Ecto neural progenitor cell (in vitro differentiated cells): ENCODE measurements around the gene MICALL2.
A peak's percentile ranks its signal among the peaks of the same experiment; 100 is the strongest.

Experiments
- DNase-seq: peaks from one replicate; pipeline ENCODE4 v3.0.0-alpha.2; 2018; ENCODE audit warnings: low spot score

MICALL2 gene

DNA sequence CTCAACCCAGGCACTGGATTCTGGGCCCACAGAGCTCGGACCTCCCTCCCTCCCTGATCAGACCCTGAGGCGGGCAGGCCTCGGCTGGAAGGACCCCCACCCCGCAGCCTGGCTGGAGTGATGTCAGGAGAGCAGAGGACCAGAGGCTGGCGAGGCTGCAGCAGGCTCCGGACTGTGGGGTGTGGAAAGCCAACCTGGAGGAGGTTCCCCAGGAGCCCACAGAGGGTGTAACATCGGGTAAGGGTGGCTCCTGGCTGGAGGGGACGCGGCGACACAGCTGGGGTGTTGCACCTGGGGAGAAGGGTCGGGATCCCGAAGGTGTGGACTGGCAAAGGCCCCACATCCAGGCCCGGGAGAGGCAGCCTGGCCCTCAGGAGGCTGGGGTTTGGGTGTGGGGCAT is 8.9 kb upstream of the MICALL2 start:
- no peak for DNase-seq

DNA sequence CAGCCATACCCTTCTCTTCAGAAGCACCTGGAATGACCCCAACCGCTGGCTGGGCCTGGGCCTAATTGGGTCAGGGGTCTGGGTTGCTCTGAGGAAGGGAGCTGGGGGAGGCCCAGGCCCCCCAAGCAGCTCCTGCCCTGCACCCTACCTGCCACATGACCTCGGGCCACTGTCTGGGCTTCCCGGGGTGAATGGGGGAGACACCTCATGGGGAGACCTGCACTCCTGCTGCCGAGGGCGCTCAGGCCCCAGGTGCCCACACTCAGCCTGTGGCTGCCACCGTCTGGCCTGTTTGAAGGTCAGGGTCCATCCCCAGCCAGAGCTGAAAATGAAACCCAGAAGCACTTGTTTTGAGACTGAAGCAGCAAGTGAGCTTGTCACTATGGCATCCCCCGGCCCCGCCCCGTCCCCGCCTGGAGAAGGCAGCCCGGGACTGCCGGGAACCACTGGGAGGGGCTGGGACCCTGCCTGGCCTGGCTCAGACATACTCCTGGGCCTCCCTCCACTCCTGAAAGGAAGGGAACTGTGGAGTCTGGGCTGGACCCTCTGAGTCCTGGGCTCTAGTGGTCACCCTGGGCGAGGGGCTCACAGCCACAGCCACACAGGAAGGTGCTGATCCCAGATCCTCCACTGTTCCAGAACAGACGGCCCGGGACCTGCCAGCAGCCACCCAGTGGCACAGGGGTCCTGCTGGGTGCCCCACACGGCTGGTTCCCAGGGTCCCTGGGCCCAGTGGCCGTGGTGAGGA is 7.4 kb upstream of the MICALL2 start:
- no peak for DNase-seq

DNA sequence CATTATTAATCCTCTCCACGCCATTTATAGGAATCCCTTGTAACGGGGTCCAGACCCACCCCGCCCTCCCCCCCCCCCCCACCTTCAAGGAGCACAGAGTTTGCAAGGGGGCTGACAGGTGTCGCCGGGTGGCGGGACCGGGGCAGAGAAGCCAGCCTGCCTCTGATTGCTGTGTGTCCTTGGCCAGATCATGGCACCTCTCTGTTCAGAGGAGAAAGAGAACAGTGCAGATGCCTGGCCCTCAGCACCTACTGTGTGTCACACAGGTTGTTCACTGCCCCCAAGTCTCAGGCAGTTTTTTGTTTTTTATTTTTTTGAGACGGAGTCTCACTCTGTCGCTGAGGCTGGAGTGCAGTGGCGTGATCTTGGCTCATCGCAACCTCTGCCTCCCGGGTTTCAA is 5.4 kb upstream of the MICALL2 start:
- no peak for DNase-seq

DNA sequence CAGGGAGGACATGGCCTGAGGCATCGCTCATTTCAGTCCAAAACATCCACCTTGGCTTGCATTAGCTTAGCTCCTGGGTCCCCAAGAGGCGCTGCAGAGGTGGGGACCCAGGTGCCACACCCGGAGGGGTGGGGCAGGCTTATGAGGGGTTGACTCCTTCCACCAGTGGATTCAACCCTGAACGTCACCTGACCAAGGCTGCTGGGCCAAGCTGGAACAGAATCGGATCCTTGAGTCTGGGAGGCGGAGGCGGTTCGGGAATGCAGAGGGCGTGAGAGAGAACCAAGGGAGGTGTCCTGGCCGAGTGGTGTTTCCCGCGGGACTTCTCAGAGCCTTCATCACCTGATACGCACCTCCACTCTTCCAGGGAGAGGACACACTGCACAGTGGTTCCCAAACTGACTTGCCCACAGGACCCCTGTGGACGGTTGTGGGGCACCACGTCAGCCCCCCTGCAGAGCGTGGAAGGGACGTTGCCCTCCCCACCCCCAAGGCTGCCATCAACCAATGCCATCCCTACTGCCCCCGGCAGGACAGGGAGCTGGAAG is 4.5 kb upstream of the MICALL2 start:
- DNase-seq = no peak

DNA sequence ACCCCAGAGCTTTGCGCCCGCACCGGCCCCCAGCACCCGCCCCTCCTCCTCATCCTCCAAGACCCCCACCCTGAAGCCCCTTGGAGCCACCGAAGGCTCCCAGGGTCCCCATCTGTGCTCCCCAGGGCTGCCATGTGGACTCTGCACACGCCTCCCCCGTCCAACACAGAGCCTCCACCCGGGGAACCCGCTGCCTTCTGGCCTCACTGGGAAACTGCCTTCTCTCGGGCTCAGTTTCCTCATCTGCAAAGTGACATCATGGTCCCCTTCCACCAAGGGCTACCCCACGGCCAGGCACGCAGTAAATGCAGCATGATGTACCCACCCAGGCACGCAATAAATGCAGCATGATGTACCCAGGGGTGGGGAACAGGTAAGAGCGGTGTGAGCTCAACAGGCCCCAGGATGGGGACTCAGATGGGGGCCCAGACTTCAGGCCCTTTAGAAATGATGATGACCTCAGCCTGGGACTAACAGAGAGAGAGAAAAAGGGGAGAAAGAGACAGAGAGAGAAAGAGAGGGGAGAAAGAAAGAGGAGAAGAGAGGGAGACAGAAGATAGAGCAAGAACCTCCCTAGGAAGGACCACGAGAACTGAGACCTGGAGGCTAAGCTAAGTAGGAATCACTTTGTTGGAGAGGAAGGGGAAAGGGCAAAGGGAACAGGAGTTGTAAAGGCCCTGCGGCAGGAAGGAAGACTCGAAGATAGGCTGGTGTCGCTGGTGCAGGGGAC is 2.5 kb upstream of the MICALL2 start:
- DNase-seq = no peak

DNA sequence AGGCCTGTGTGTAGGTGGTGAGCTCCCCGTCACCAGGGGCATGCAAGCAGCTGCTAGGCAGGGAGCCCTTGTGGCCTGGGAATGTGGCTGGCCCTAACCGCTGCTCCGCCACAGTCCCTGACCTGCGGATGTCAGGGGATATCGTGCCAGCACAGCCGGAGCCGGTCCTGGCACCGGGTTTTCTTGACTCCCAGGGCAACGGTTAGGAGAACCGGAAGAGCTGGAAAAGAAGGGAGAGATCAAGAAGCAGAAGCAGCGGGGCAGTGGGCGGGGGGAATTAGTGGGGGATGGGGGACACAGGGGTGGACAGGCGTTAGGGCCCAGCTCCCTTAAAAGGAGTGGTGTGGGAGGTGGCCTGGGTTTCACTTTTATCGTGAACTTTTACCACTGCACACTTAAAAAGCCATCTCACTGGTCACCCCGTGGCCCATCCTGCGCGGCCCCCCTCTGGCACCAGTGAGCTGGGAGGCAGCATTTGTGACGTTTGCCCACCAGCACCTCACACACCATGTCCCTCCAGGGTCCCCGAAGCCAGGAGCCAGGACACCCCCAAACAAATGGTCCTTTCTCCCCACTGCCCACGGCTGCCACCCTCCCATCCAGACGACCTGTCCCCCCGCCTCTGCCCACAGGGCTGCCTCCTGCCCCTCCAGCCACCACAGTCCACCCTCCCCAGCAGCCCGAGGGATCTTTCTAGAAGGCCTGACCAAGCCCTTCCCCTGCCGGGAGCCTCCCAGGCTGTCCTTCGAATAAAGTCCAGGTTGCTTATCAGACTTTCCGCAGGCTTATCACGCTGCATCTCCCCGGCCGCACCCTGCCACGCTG is 1.8 kb upstream of the MICALL2 start:
- DNase-seq = no peak

DNA sequence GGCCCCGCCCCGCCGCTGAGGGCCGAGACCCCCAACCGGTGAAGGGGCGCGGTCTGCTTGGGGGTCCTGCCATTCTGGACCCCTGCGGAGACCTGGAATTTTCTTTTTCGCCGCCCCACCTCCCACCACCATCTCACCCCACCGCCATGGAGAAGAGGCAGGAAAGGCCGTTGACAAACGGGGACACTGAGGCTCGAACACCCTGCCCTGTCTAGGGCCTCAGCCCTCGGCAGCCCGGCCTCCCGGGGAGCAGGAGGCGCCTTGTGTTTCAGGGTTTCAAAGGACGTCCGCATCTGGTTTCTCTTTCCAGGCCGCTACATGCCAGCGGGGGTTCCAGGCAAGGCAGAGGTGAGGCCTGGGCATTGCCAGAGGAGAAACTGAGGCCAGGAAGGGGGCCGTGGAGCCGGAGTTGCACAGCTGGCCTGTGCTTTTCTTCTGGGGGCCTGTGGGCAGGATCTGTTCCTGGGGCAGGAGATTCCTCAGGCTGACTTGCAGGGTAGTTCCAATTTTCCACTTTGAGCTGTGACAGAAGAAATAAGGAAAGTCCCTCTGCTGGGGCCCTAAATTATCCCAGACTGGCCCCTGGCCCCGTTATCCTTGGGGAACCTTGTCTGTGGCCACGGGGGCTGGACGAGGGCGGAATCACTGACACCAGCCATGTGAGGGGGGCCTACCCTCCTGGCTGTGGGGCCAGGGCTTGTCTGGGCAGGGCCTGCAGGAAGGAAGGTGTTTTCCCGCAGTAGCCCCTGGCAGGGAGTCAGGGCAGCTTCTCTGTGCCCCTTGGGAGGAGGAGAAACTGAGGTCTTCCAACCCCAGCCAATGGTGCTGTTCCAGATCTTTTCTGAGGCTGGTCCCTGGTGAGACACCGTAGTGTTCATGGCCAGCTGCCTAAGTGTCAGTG is 900 bp upstream of the MICALL2 start:
- DNase-seq = no peak

DNA sequence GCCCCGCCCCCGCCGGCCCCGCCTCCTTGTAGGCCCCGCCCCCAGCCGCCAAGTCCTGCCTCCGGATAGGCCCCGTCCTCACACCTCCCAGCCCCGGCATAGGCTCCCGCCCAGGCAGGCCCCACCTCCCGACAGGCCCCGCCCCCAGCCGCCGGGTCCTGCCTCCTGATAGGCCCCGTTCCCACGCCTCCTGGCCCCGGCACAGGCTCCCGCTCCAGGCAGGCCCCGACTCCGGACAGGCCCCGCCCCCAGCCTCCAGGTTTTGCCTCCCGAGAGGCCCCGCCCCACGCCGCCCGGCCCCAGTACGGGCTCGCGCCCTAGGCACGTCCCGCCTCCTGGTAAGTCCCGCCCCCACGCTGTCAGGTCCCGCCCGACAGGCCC is 232 bp upstream of the MICALL2 start:
- peak; percentile 100 for DNase-seq

DNA sequence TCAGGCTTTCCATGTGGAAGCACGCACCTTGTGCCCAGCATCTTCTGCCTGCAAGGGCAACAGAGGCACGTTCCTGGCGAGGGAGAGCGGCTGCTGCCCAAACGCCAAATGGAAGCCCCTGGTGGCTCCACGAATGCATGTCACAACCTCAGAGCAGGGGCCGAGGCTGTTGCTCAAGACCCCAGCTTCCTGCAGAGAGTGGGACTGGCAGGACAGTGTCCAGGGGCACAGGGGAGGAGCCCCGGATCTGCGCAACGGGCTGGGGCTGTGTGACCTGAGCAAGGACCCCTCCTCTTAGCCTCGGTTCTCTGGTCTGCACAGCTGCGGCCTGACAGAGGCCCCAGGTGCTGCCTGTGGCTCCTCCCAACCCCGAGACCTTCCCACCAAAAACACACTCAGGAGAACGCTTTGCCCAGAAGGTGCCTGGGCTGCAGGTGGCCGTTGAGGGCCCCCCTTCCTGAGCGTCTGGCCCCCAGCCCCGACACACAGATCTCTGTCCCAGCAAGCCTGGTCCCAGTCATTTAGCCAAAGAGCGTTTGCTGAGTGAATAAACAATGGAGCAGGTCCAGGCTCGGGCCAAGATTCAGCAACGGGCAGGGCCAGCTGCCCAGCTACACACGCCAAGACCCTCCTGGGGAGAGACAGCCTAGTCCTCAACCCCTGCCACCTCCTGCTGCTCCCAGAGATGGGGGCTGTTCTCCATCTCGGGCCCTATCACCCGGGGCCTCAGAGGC is 1.2 kb downstream of the MICALL2 start:
- no peak for DNase-seq

DNA sequence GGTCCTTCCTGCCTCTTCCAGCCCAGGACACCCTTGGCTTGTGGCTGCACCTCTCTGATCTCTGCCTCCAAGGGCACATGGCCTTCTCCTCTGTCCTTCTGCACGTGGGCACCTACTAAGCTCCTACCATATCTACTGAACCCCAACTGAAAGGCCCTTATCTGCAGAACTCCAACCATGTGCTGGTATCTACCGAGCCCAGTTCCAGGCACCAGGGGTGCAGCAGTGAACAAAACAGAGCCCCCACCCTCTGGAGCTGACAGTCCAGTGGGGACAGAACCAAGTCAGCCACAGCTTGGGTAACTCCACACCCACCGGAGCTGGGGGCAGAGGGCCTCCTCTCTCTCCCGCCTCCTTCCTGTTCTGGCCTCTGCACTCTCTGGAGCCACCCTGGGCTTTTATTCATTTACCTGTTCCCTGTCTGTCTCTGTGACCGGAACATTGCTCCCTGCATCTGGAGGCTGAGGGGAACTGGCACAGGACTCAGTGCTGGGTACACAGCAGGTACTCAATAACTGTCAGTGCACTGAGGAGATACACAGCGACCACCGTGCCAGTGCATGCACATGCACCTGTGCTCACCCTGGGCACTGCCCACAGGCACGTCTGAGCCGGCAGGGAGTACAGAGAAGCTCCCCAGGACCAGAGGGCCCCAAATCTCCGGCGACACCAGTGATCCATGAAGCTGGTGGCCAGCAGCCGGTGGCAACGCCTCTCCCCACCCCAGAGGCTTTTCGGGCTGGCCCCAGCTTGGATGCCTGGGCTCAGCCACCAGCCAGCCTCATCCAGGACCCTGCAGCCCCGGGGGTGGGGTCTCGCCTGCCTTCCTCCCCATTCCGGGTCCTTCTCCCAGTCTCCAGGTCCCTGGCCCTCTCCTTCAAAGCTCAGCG is 2.0 kb downstream of the MICALL2 start:
- DNase-seq = no peak

DNA sequence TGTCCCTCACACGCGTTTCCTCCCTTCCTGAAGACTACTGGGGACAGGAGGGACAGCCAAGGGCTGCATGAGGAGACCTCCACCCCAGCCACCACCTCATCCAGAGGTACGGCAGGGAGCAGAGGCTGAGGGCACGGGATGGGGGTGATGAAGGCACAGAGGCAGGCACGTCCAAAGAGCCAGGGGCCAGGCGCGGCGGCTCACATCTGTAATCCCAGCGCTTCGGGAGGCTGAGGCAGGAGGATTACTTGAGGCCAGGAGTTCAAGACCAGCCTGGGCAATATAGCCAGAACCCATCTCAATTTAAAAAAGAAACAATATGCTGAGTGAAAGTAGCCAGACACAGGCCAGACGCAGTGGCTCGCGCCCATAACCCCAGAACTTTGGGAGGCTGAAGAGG is 3.3 kb downstream of the MICALL2 start:
- DNase-seq = no peak

DNA sequence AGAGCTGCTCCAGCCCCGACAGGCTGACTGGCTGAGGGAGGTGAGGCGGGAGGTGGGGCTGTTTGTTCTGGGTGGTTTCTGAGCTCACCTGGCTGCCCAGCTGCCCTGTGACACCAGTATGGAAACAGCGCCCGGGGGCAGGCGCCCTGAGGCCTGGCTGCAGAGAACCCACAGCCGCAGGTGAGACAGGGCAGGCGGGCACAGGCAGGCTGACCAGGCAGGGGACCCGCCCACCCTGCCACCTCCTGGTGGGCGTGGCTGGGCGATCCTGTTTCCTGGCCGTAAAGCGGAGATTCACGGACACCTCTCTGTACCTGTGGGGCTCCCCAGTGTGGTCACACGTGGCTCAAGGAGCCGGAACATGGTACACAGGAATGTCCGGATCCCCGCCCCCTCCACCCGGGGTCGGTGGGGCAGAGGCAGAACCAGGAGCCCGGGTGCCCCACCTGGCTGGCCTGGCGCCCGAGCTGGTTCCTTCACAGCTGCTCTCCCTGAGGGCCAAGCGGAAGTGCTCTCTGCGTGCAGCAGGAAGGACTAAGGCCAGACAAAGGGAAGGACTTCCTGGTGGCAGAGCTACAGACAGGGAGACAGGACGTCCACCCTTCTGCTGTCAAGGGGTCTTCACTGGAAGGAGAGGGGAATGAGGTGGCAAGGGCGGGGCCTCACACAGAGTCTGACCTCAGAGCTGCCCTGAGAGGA is 3.9 kb downstream of the MICALL2 start:
- no peak for DNase-seq

DNA sequence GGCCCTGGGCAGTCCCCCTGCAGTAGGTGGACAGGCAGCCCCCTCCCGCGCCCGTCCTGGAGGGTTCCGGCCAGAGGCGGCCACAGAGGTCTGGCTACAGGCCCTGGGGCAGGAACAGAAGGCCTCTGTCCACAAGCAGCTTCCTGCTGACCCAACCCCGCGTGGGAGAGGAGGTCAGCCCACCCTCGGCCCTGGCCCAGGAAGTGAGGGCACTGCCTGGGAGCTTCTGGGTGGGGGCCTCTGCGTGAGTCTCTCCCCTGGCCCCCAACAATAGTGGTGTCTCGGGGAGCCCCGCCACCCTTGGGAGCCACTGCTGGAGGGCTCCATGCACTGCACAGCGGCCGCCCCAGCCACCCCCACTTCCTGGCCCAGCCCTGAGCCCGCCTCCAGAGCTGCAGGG is 4.7 kb downstream of the MICALL2 start:
- no peak for DNase-seq

DNA sequence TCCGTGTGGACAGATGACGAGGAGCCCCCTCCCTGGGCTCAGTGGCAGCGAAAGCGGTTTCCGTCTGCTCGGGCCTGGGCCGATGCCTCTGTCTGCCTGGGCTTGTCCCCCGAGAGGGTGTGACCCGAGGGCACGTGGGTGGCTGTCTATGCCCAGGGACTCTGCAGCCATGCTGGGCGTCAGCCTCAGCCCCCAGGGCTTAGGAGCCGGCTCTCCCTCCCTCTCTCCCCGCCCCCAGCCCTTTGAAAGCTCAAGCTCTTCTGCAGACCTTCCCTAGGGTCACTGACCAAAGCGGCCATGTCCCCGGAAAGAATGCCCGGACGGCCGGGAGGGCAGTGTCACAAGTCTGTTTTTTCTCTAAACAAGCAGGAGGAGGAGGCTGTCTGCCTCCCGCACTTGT is 7.1 kb downstream of the MICALL2 start:
- no peak for DNase-seq

DNA sequence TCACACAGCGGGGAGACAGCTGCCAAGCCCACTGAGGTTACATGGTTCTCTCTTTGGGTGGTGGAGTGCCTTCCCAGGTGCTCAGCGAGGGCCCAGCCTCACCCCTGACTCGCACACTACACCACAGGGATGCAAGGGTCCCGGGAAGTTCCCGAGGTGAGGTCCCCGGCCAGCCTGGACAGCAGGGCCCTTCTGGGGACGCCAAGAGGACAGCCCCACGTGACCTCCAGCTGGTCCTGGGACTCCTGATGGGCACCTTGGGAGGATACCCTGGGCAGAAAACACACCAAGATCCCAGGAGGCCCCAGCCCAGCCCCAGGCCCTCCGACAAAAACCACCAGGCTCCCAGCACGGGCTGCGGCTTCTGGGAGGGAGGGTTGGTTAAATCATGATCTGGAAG is 8.3 kb downstream of the MICALL2 start:
- DNase-seq = no peak

DNA sequence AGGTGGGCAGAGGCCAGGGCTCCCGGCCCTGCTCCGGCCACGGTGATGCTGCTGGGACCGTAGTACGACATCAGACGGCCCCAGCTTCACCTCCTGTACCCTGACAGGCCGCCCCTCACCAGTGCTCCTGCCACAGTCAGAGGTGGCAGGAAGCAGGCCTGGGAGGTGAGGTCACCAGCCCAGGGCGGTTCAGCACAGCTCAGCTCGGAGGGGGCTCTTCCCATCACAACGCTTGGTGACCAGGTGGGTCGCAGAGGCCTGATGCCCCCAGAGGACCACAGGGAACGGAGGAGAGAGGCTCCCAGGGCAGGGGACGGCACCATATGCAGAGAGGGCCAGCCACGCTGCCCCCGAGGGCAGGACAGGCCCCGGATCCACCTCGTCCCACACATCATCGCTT is 8.8 kb downstream of the MICALL2 start:
- DNase-seq = no peak

DNA sequence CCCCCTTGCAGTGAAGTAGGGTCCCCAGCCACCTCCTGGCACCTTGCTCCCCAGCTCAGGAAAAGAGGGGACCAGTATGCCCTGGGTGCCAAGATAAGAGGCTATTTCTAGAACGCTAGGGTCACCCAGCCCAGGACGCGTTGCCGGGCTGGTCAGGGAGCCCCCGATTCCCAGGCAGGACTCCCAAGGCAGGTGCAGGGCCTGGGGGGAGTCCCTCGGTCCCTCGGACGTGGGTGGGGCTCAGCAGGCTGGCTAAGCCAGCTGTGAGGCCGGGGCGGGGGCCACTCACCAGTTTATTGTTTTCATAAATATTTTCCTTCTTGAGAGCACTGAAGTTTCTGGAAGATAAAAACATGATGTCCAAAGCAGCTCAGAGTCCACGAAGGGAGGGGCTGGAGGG is 9.3 kb downstream of the MICALL2 start:
- DNase-seq = no peak

DNA sequence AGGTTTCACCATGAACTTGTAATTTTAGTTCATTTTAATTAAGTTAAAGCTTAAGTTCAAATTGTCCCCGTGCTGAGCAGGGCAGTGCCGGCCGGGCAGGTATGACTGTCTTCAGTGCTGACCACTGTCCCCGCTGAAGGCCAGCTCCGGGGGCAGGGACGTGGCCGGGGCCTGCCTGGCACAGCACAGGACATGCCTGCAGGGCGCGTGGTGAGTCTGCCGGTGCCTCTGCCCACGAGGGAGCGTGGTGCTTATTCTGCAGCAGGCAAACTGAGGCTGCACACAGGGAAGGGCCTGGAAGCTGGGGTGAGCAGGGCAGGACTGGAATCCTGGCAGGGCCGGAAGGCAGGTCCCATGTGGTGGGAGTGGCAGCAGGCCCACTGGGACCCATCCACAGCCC is 9.8 kb downstream of the MICALL2 start:
- DNase-seq = no peak

DNA sequence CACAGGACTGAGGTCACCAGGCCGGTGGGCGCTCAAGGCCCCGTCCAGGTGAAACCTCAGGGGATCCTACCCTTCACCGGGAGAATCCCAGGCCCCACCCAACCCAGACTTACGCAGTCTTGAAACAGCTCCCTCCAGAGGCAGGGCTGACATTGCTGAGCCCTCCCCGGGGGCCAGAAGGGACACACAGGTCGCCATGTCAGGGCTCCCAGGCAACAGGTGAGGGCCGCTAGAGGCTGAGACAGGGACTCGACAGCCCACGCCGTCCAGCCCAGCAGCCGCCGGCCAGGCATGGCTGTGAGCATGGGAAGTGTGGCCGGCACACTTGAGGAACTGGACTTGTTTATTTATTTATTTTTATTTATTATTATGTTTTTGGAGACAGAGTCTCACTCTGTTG is 10.3 kb downstream of the MICALL2 start:
- DNase-seq = no peak
